Non-pigmented ciliary epithelial cell (primary cell): Measurements from ENCODE around the gene SEMA3B.
A peak's percentile ranks its signal among the peaks of the same experiment; 100 is the strongest.
"Not testable (repeated sequence)": the region's sequence is repeated elsewhere in the genome, so short reads cannot be mapped to it uniquely, and the experiment has no call there.

Source experiments
- DNase-seq: peaks from one replicate; pipeline ENCODE4 v3.0.0-alpha.2; 2010; ENCODE audit warnings: low read depth

SEMA3B gene

DNA sequence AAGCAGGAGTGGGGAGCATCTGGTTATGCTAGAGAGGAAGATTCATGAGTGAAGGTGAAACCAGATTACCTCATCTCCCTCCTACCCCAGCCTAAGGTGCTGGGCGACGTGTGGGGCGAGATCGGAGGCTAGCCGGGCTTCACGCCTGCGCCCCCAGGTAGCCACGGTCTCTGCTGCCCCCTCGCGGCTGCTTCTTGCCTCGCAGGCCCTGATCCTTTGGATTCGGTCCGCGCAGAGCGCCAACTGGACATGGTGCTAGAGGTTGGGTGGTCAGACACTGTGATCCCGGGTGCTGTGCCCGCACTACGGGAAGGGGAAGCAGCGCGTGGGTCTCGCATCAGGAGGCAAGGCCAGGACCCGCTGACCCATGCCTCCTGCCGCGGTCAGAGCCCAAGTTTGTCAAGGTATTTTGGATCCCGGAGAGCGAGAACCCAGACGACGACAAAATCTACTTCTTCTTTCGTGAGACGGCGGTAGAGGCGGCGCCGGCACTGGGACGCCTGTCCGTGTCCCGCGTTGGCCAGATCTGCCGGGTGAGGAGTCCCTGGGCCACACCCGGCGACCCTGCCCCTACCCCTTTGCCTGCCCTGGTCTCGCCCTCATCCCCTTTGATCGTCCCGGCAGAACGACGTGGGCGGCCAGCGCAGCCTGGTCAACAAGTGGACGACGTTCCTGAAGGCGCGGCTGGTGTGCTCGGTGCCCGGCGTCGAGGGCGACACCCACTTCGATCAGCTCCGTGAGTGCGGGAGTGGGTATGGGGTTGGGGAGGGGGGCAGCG lies 4.2 kb downstream of the SEMA3B start:
- DNase-seq: no peak

DNA sequence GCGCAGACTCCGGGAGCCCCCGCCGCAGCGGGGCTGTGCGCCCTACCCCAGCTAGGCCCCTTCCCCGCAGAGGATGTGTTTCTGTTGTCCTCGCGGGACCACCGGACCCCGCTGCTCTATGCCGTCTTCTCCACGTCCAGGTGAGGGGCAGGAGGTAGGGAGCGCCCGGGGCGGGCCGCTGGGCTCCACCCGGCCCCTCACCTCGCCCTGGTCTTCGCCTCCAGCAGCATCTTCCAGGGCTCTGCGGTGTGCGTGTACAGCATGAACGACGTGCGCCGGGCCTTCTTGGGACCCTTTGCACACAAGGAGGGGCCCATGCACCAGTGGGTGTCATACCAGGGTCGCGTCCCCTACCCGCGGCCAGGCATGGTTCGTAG lies 4.7 kb downstream of the SEMA3B start:
- no peak for DNase-seq

GRCh38 chr3:50274371-50275104 lies 5.6 kb downstream of the SEMA3B start:
- DNase-seq: no peak

GRCh38 chr3:50275141-50275995 lies 6.4 kb downstream of the SEMA3B start:
- no peak for DNase-seq

DNA sequence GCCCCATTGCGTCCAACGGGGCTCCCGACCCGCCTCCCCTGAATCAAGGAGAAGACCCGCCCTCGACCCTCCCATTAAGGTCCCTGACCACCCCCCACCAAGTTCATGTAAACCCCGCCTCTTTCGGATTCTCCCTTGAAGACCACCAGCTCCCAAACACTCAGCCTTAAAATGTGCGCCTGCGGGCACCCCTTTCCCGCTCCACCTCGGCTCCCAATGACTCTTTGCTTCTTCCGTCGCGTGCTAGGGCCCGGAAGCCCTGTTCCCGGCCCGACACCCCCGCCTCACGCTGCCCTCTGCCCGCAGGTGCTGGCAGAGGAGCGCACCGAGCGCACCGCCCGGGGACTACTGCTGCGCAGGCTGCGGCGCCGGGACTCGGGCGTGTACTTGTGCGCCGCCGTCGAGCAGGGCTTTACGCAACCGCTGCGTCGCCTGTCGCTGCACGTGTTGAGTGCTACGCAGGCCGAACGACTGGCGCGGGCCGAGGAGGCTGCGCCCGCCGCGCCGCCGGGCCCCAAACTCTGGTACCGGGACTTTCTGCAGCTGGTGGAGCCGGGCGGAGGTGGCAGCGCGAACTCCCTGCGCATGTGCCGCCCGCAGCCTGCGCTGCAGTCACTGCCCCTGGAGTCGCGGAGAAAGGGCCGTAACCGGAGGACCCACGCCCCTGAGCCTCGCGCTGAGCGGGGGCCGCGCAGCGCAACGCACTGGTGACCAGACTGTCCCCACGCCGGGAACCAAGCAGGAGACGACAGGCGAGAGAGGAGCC lies 7.2 kb downstream of the SEMA3B start:
- DNase-seq: no peak

GRCh38 chr3:50276762-50277101 lies 7.8 kb downstream of the SEMA3B start:
- DNase-seq: no peak

DNA sequence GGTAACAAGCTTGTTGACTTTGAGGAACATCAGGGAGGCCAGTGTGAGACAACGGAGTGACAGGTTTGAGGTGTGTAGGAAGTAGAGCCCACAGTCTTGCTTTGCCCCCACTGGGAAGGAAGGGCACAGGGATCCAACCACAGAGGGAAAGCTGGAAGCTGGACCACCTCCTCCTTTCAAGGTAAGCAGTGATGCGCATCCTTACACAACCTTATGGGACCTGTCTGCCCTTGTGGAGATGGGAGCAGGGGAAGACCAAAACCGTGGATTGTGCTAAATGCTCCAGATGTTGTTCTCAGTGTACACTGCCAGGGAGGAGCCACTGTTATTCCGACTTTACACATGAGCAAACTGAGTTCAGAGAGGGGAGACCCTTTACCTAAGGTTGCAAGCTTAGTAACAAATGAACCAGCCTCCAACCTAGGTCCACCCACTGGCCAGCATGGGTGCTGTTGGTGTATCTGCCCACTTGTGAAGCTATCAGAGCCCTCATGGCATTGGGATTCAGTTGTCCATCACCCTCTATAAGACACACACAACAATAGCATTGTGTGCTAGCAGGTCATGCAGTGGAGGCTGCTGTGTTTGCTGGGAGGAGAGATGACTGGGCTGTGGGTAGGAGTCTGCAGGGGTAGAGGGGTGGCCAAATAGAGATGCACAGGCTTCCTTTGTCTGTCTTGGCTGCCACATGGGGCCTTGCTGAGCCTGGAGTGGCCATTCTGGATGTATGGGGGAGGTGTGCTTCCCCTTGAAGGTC lies 9.4 kb downstream of the SEMA3B start:
- no peak for DNase-seq

DNA sequence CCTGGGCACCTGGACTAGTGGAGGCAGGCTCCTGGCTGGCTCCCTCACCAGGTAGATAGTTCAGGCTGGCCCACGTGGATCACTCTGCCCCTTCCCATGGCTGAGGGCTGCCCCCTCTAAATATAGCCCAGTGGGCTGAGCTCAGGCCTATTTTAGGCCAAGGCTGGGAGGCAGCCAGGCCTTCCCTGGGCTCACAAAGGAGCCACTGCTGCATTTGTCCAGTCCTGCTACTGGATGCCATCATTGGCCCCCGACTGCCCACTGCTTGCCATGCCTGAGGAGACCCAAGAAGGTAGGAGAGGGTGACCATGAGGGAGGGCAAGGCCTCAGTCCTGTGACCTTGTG lies 9.9 kb downstream of the SEMA3B start, which contains the start of gene LSMEM2:
TSS of gene LSMEM2 (plus strand) at position 208 of the 345 bp plus-strand sequence. CDS start at position 235, 27 bp downstream.
- no peak for DNase-seq

DNA sequence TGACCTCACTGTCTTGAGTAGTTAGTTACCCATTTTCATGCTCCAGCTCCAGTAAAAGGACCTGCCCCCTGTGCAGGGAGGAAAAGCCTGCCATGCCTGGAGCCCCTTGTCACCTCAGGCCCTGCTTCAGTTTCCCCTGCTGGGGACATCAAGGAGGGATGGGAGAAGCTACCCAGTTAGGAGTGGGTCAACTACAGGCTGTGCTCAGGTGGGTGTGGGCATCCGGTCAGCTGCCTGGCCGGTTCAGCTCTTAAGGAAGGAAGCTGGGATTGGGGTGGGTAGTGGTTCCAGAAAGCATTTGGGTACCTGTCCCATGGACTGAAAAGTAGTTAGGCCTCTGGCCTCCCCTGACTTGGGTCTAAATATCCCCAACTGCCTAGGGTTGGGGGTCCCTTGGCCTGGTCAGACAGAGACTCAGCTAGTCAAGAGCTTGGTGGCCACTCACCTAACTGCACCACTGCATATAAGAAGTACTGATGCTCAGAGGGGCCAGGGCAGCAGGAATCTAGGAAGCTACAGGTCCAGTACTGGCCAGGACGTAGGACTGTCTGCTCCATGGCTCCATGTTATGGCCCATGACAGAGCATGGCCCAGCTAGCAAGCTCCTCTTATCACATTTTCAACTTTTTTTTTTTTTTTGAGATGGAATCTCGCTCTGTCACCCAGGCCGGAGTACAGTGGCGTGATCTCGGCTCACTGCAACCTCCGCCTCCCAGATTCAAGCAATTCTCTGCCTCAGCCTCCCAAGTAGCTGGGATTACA lies 10.5 kb downstream of the SEMA3B start:
- no peak for DNase-seq

DNA sequence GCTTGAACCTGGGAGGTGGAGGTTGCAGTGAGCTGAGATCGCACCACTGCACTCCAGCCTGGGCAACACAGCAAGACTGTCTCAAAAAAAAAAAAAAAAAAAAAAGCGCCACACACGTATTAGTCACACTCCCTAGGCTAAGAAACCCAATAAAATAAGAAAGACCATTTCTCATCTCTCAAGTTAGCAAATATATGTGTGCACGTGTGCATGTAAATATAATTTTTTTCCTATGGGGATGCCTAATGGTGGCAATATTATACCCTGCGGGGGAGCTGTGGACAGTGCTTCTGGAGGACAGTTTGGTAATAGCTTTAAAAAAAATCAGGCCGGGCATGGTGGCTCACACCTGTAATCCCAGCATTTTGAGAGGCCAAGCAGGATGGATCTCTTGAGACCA lies 15.2 kb downstream of the SEMA3B start:
- DNase-seq: not testable (repeated sequence)

- DNase-seq: no peak
These were observed 17.6 kb downstream of the SEMA3B start for GRCh38 chr3:50286322-50287227.

- no peak for DNase-seq
These were observed 18.3 kb downstream of the SEMA3B start for GRCh38 chr3:50287262-50287661.

- DNase-seq: no peak
These were observed 19.6 kb downstream of the SEMA3B start for GRCh38 chr3:50288387-50289007.

DNA sequence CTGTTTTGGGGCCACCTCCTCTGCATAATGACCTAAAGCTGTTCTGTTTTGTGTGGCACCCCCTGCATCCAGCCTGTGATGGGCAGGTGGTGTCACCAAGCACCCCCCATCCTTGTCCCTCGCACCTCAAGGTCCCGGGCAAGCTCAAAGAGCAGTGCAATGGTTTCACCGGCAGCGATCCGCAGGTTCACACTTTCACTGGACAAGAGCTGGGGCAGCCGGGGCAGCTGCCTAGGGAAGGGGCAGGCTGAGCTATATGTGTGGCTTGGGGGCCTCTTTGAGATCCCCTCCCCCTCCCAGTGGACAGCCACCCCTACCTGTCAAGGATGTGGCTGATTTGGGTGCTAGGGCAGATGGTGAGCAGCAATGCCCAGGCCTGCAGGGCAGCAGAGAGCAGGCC lies 20.2 kb downstream of the SEMA3B start:
- no peak for DNase-seq

DNA sequence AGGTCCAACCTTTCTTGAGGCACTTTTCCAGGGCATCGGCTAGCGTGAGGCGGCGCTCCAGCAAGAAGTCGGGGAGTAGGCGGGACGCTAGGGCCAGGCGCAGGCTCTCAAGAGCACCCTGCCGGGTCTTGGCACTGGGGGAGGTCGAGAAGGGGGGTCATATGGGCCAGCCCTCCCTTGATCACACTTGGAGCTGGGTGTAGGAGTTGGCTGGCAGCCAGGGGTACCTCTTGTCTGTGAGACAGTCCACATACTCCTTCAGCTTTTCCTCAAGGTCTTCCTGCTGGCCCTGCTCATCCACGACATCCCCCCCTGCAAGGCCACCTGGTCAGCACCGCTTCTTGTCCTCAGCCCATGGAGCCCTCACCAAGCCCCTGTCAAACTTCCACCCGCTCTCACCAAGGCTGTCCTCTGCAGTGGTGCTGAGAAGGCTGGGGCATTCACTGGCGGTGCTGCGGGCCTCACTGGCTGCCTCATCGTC lies 21.3 kb downstream of the SEMA3B start:
- DNase-seq: no peak

GRCh38 chr3:50292159-50293078 lies 23.5 kb downstream of the SEMA3B start, which contains the start of gene IFRD2:
Gene IFRD2 (minus strand): TSS chr3:50292429. CDS start chr3:50292274, 155 bp downstream.
- peak; percentile 84 for DNase-seq

GRCh38 chr3:50293079-50293801 lies 24.3 kb downstream of the SEMA3B start:
- DNase-seq: no peak
